H1 (cell line): ENCODE measurements around the gene HTR4. TPM values are rescaled to one million over a fixed set of nuclear protein-coding genes. Genes with fewer than 3 reads are reported as not detected.

Experiments used
- CTCF ChIA-PET: fragments of 300-600 bp; sonication (Branson Sonifier 250); formaldehyde crosslinking; loops from one replicate; lab custom pipeline; 2021; ENCODE audit not compliant: partially characterized antibody; lab: Charles Lee
- POLR2A ChIA-PET: fragments of 300-600 bp; sonication (Branson Sonifier 250); formaldehyde crosslinking; loops from one replicate; lab custom pipeline; 2021; ENCODE audit warnings: inconsistent platforms; ENCODE audit not compliant: partially characterized antibody; lab: Charles Lee
- DNase-seq, 2 experiments: peaks; one replicate each; pipeline versions ENCODE4 v3.0.0 to v3.0.0-alpha.2; 2010 to 2022; ENCODE audit warnings: low spot score in 2 of 2, low read depth in 1 of 2, mixed read lengths in 1 of 2
- FAIRE-seq: peaks from 2 replicates; lab custom pipeline; 2011; peaks lifted over from hg19 to GRCh38; lab: Jason Lieb, UNC
- H2AFZ ChIP-seq: 2 replicates; pipeline ENCODE4 v1.8.1; 2012; ENCODE audit warnings: low read length, inconsistent platforms
- H2AK5ac ChIP-seq: 2 replicates; pipeline ENCODE4 v1.6.1; 2013; ENCODE audit warnings: low read depth, low read length
- H2BK120ac ChIP-seq: replicated peaks from 2 replicates; pipeline ENCODE3; 2013; ENCODE audit warnings: low read depth, low read length, inconsistent platforms
- H2BK12ac ChIP-seq: 2 replicates; pipeline ENCODE4 v1.6.1; 2013; ENCODE audit warnings: low read depth, low read length
- H2BK15ac ChIP-seq: 2 replicates; pipeline ENCODE4 v1.6.1; 2013; ENCODE audit warnings: low read length
- H2BK20ac ChIP-seq: 2 replicates; pipeline ENCODE4 v1.6.1; 2013; ENCODE audit warnings: low read length
- H2BK5ac ChIP-seq: 2 replicates; pipeline ENCODE4 v1.6.1; 2013; ENCODE audit warnings: low read depth, low read length
- H3K14ac ChIP-seq: 2 replicates; pipeline ENCODE4 v1.6.1; 2013; ENCODE audit warnings: inconsistent platforms; ENCODE audit not compliant: insufficient read length
- H3K18ac ChIP-seq: 2 replicates; pipeline ENCODE4 v1.6.1; 2013; ENCODE audit warnings: low read length; ENCODE audit errors: extremely low read depth
- H3K23ac ChIP-seq: 2 replicates; pipeline ENCODE4 v1.6.1; 2013; ENCODE audit warnings: inconsistent platforms; ENCODE audit not compliant: insufficient read length
- H3K23me2 ChIP-seq: 2 replicates; pipeline ENCODE4 v1.6.1; 2013; ENCODE audit warnings: low read depth, low read length
- H3K27ac ChIP-seq: 2 replicates; pipeline ENCODE4 v1.6.1; 2011; ENCODE audit warnings: low read depth, low read length, inconsistent platforms
- H3K27me3 ChIP-seq, 4 experiments: replicated peaks in 1 of 4; 1 replicate in 1 of 4; 2 replicates in 3 of 4; pipeline versions ENCODE4 v1.6.1 to v1.8.1; 2011 to 2013; ENCODE audit warnings: low read length in 3 of 4, mild to moderate bottlenecking in 3 of 4, inconsistent platforms in 2 of 4, mixed read lengths in 2 of 4, moderate library complexity in 1 of 4; ENCODE audit not compliant: control insufficient read depth in 3 of 4, insufficient read depth in 3 of 4; ENCODE audit errors: extremely low read depth in 1 of 4
- H3K36me3 ChIP-seq, 4 experiments: 2 replicates each; pipeline versions ENCODE4 v1.6.1 to v1.8.1; 2011 to 2013; ENCODE audit warnings: mild to moderate bottlenecking in 4 of 4, low read length in 3 of 4, moderate library complexity in 2 of 4, control low read depth in 1 of 4, inconsistent platforms in 1 of 4; ENCODE audit not compliant: insufficient read depth in 4 of 4, control insufficient read depth in 2 of 4
- H3K4ac ChIP-seq: replicated peaks from 2 replicates; pipeline ENCODE3; 2013; ENCODE audit warnings: low read length, low read depth, mixed read lengths, inconsistent platforms; ENCODE audit not compliant: insufficient read length
- H3K4me1 ChIP-seq, 4 experiments: replicated peaks in 1 of 4; 1 replicate in 1 of 4; 2 replicates in 3 of 4; pipeline versions ENCODE4 v1.6.1 to v1.8.1; 2011 to 2013; ENCODE audit warnings: low read length in 3 of 4, inconsistent platforms in 2 of 4, mixed read lengths in 1 of 4; ENCODE audit not compliant: insufficient read depth in 4 of 4, control insufficient read depth in 3 of 4
- H3K4me2 ChIP-seq, 2 experiments: 2 replicates each; pipeline versions ENCODE4 v1.6.1 to v1.8.1; 2011 to 2013; ENCODE audit warnings: low read depth in 2 of 2, low read length in 2 of 2, control low read depth in 1 of 2, inconsistent platforms in 1 of 2, mild to moderate bottlenecking in 1 of 2; ENCODE audit not compliant: insufficient read depth in 1 of 2
- H3K4me3 ChIP-seq, 4 experiments: fragments of 200-600, 300-600 bp in 1 of 4; sonication (generic), shearing (Covaris generic), sonication (Bioruptor Twin) in 1 of 4; 2 replicates each; pipeline versions ENCODE4 v1.5.1 to v1.8.1; 2011 to 2016; ENCODE audit warnings: low read length in 4 of 4, low read depth in 3 of 4, control low read depth in 2 of 4, inconsistent platforms in 2 of 4, mild to moderate bottlenecking in 2 of 4, mixed read lengths in 1 of 4, moderate library complexity in 1 of 4; ENCODE audit not compliant: insufficient read depth in 2 of 4; ENCODE audit errors: extremely low read depth in 1 of 4
- H3K56ac ChIP-seq: replicated peaks from 2 replicates; pipeline ENCODE3; 2013; ENCODE audit warnings: low read depth, mild to moderate bottlenecking, mixed read lengths, low read length, inconsistent platforms; ENCODE audit not compliant: insufficient read length
- H3K79me1 ChIP-seq: 2 replicates; pipeline ENCODE4 v1.6.1; 2013; ENCODE audit warnings: low read depth, low read length, control low read depth
- H3K79me2 ChIP-seq, 2 experiments: 2 replicates each; pipeline versions ENCODE4 v1.6.1 to v1.8.1; 2012 to 2013; ENCODE audit warnings: low read length in 2 of 2, mild to moderate bottlenecking in 2 of 2, inconsistent platforms in 1 of 2; ENCODE audit not compliant: insufficient read depth in 2 of 2, control insufficient read depth in 1 of 2
- H3K9ac ChIP-seq, 4 experiments: replicated peaks in 1 of 4; 1 replicate in 1 of 4; 2 replicates in 3 of 4; pipeline versions ENCODE4 v1.6.1 to v1.8.1; 2011 to 2013; ENCODE audit warnings: low read depth in 3 of 4, low read length in 3 of 4, control low read depth in 2 of 4, mild to moderate bottlenecking in 2 of 4, moderate library complexity in 2 of 4, inconsistent platforms in 1 of 4; ENCODE audit errors: extremely low read depth in 1 of 4
- H3K9me3 ChIP-seq, 2 experiments: 2 replicates each; pipeline versions ENCODE4 v1.6.1 to v1.8.1; 2012 to 2013; ENCODE audit warnings: mild to moderate bottlenecking in 2 of 2, moderate library complexity in 2 of 2, control low read depth in 1 of 2, inconsistent platforms in 1 of 2, low read depth in 1 of 2, low read length in 1 of 2, mixed read lengths in 1 of 2; ENCODE audit not compliant: insufficient read depth in 2 of 2
- H4K20me1 ChIP-seq, 2 experiments: replicated peaks in 1 of 2; 2 replicates each; pipeline versions ENCODE3 to v1.8.1; 2011 to 2013; ENCODE audit warnings: inconsistent platforms in 2 of 2, low read length in 2 of 2, mild to moderate bottlenecking in 1 of 2; ENCODE audit not compliant: insufficient read depth in 2 of 2, control insufficient read depth in 1 of 2
- H4K5ac ChIP-seq: 2 replicates; pipeline ENCODE4 v1.6.1; 2013; ENCODE audit warnings: low read length, low read depth, mixed read lengths, inconsistent platforms; ENCODE audit not compliant: insufficient read length
- H4K8ac ChIP-seq: 2 replicates; pipeline ENCODE4 v1.8.0; 2013; ENCODE audit warnings: mild to moderate bottlenecking, moderate library complexity, low read length, inconsistent platforms; ENCODE audit not compliant: insufficient read depth; ENCODE audit errors: extremely low read depth
- H4K91ac ChIP-seq: replicated peaks from 2 replicates; pipeline ENCODE3; 2013; ENCODE audit warnings: low read length, mixed read lengths, inconsistent platforms; ENCODE audit not compliant: insufficient read length
- FOSL1 ChIP-seq: IDR thresholded peaks from 2 replicates; pipeline ENCODE4 v1.6.1; 2011; ENCODE audit warnings: mild to moderate bottlenecking, low read depth, low read length, moderate library complexity; ENCODE audit not compliant: insufficient read depth
- JUN ChIP-seq: IDR thresholded peaks from 2 replicates; pipeline ENCODE4 v1.6.1; 2011; ENCODE audit warnings: low read depth, mild to moderate bottlenecking, improper control_type of control experiment, low read length
- SIN3A ChIP-seq, 2 experiments: IDR thresholded peaks in 1 of 2; conservative IDR thresholded peaks in 1 of 2; 2 replicates each; pipeline ENCODE4 v1.6.1; 2011 to 2012; ENCODE audit warnings: low read length in 2 of 2, improper control_type of control experiment in 1 of 2, low read depth in 1 of 2, mild to moderate bottlenecking in 1 of 2
- YY1 ChIP-seq: IDR thresholded peaks from 2 replicates; pipeline ENCODE4 v1.6.1; 2011; ENCODE audit warnings: low read depth, mild to moderate bottlenecking, low read length
- WGBS, 2 experiments: shearing (Covaris generic) in 1 of 2; methylation state at CpG; one replicate each; pipeline versions ENCODE4 v1.1.6 to v1.1.7; 2013 to 2015; ENCODE audit warnings: low lambda C conversion rate in 2 of 2, mixed read lengths in 2 of 2, inconsistent platforms in 1 of 2, low coverage in 1 of 2, missing lambda C conversion rate in 1 of 2; ENCODE audit not compliant: insufficient replicate concordance in 2 of 2, insufficient coverage in 1 of 2, insufficient read length in 1 of 2; ENCODE audit errors: extremely low coverage in 1 of 2, missing lambda C conversion rate in 1 of 2; 5-methylcytosine and 5-hydroxymethylcytosine counted together
- polyA plus RNA-seq, 7 experiments: library from polyadenylated mRNA; depleted of rRNA in 3 of 7; stranded (reverse) in 5 of 7; unstranded in 2 of 7; fragments of >200 nt in 5 of 7; fragments of 200-250 nt in 2 of 7; gene quantifications; 1 replicate in 5 of 7; 2 replicates in 1 of 7; 4 replicates in 1 of 7; pipeline versions ENCODE4 v1.2.1 to v1.2.3, GENCODE V29; 2011 to 2013; ENCODE audit warnings: missing spikeins in 2 of 7, mixed read lengths in 2 of 7
- total RNA-seq: library from RNA; stranded (reverse); fragmentation: NEBNext Ultra II Directional; extraction: Animal tissue kit (Norgen Biotek cat#: 25700); gene quantifications from 2 replicates; pipeline ENCODE4 v1.2.1, GENCODE V29; 2021

Gene HTR4
- total and polyA plus RNA-seq, 2 of the 8 experiments (the other 6 are each of a cell fraction or from before 2014, with no cell fraction given), result not detected

DNA sequence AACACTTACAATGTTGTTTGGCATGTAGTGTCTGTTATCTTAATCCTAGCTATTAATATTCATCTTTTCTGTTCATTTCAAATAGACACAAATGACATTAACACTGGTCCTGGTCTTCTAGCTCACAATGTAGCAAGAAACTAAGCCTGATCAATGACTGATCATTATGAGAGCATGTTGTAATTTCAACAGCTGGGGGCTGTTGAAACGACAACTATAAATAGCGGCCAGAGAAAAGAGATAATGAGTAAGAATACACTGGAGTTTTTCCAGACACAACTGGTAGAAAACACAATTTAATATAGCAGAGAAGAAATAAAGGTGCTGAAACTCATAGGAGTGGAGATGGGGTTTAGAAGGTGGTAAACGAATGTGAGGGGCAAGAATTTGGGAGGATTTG is 89.2 kb downstream of the HTR4 start:
- H4K91ac ChIP-seq, result no peak overlapping the region
- no peaks in the 10 kb centered on the region for H3K36me3 ChIP-seq
- no peak overlapping the region for H3K14ac ChIP-seq
- no peak overlapping the region for H4K5ac ChIP-seq
- no peak overlapping the region for H2BK5ac ChIP-seq
- H2BK20ac ChIP-seq, result no peak overlapping the region
- no peak overlapping the region for H2BK15ac ChIP-seq
- no peak overlapping the region for H3K56ac ChIP-seq
- no peaks in the 10 kb centered on the region for H3K79me2 ChIP-seq
- no peak overlapping the region for H2BK120ac ChIP-seq
- no peak overlapping the region for H2AK5ac ChIP-seq
- no peak overlapping the region for H2AFZ ChIP-seq
- no peaks in the 10 kb centered on the region for H3K9me3 ChIP-seq
- WGBS, 2 experiments, result 80 to 100% methylated on average over 1 to 3 of the region's 3 CpGs
- ChIA-PET CTCF (interaction anchor here (0.6 to 1.2 kb wide), 2 partner anchors 193 to 472 kb away, joined by 3 read pairs; no protein-coding TSS in a partner anchor), POLR2A (no interaction called here)
- H2BK12ac ChIP-seq, result no peak overlapping the region
- DNase-seq, result no peak
- H4K20me1 ChIP-seq, result no peaks in the 10 kb centered on the region
- no peaks in the 10 kb centered on the region for H3K23me2 ChIP-seq
- no peak overlapping the region for H3K18ac ChIP-seq
- H3K23ac ChIP-seq, result no peak overlapping the region
- H3K9ac ChIP-seq, result no peak overlapping the region
- H3K79me1 ChIP-seq, result no peaks in the 10 kb centered on the region
- no peaks in the 10 kb centered on the region for H3K4me1 ChIP-seq
- no peak overlapping the region for H3K27ac ChIP-seq
- TF ChIP-seq FOSL1 (no peak), YY1 (no peak), SIN3A (conservative IDR thresholded peaks at IDR 0.05 in 1 of 2, IDR thresholded peaks at IDR 0.05 in 1 of 2; ENCODE audit: low read depth in 1 of 2, low read length in 2 of 2) (no peak), JUN (no peak)
- H4K8ac ChIP-seq, result no peak overlapping the region
- no peak for FAIRE-seq
- H3K27me3 ChIP-seq, result no peaks in the 10 kb centered on the region
- no peak overlapping the region for H3K4me2 ChIP-seq
- no peak overlapping the region for H3K4me3 ChIP-seq
- no peak overlapping the region for H3K4ac ChIP-seq
